ENCODE measurements around the gene UNK. TPM values are rescaled to one million over a fixed set of nuclear protein-coding genes. Genes with fewer than 3 reads are reported as not detected.

Gene UNK
- total and polyA plus RNA-seq, 9 of the 15 experiments (the other 6 are each of a cell fraction or from before 2014, with no cell fraction given) = 12.8 to 38.6 (median 24.8) TPM

GRCh38 chr17:75779250-75779986, 5.2 kb upstream of the UNK start (continued):
- TF ChIP-seq REST (IDR thresholded peaks at IDR 0.05; ENCODE audit: borderline replicate concordance) = no peak
- TF ChIP-seq REST (CRISPR knock-in tag; IDR thresholded peaks at IDR 0.05; ENCODE audit: low read depth) = peak; percentile 75
- TF ChIP-seq ZBTB8A (IDR thresholded peaks at IDR 0.05; ENCODE audit: partially characterized antibody) = no peak
- TF ChIP-seq TOE1 (IDR thresholded peaks at IDR 0.05; ENCODE audit: borderline replicate concordance) = peak; percentile 55; the same call in 1 of the 2 replicates
- peak; percentile 98; the same call in 1 of the 2 replicates for TF ChIP-seq TOE1 (CRISPR knock-in tag; IDR thresholded peaks at IDR 0.05; ENCODE audit: borderline replicate concordance, low read depth)
- TF ChIP-seq CHD4 (IDR thresholded peaks at IDR 0.05; ENCODE audit: insufficient read depth, insufficient replicate concordance, low read depth, low read length, poor library complexity, severe bottlenecking) = no peak
- no peak; the same call in 1 of the 2 replicates for TF ChIP-seq ZNF444 (CRISPR knock-in tag; IDR thresholded peaks at IDR 0.05)
- TF ChIP-seq, protein P1, sequence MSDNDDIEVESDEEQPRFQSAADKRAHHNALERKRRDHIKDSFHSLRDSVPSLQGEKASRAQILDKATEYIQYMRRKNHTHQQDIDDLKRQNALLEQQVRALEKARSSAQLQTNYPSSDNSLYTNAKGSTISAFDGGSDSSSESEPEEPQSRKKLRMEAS (CRISPR knock-in tag; IDR thresholded peaks at IDR 0.05) = peak; percentile 75
- TF ChIP-seq TARDBP (IDR thresholded peaks at IDR 0.05) = peak; percentile 70; the same call in 1 of the 2 replicates
- TF ChIP-seq SREBF1 (IDR thresholded peaks at IDR 0.05; ENCODE audit: borderline replicate concordance, low read depth, low read length) = no peak
- TF ChIP-seq ZNF224 (CRISPR knock-in tag; IDR thresholded peaks at IDR 0.05) = peak; percentile 87; the same call in 1 of the 2 replicates
- peak; percentile 100 for TF ChIP-seq MTA3 (IDR thresholded peaks at IDR 0.05; ENCODE audit: borderline replicate concordance)
- TF ChIP-seq CGGBP1 (CRISPR knock-in tag; IDR thresholded peaks at IDR 0.05) = peak; percentile 81; the same call in 1 of the 2 replicates
- TF ChIP-seq, protein P2, sequence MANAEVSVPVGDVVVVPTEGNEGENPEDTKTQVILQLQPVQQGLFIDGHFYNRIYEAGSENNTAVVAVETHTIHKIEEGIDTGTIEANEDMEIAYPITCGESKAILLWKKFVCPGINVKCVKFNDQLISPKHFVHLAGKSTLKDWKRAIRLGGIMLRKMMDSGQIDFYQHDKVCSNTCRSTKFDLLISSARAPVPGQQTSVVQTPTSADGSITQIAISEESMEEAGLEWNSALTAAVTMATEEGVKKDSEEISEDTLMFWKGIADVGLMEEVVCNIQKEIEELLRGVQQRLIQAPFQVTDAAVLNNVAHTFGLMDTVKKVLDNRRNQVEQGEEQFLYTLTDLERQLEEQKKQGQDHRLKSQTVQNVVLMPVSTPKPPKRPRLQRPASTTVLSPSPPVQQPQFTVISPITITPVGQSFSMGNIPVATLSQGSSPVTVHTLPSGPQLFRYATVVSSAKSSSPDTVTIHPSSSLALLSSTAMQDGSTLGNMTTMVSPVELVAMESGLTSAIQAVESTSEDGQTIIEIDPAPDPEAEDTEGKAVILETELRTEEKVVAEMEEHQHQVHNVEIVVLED (CRISPR knock-in tag; IDR thresholded peaks at IDR 0.05) = peak; percentile 98
- peak; percentile 51 for TF ChIP-seq RNF2 (IDR thresholded peaks at IDR 0.05)
- TF ChIP-seq MBD2 (IDR thresholded peaks at IDR 0.05; ENCODE audit: borderline replicate concordance, low read depth) = peak; percentile 96
- peak; percentile 54; the same call in 1 of the 2 replicates for TF ChIP-seq ZNF311 (CRISPR knock-in tag; IDR thresholded peaks at IDR 0.05)
